GM12801 (cell line): ENCODE data around the gene HNRNPM.

Experiments used
- TF ChIP-seq, protein P1 (sequence below): IDR thresholded peaks from one replicate; pipeline ENCODE4 v1.5.1; 2011; ENCODE audit warnings: control low read depth; ENCODE audit not compliant: insufficient read length; ENCODE audit errors: extremely low read depth

HNRNPM gene, protein sequence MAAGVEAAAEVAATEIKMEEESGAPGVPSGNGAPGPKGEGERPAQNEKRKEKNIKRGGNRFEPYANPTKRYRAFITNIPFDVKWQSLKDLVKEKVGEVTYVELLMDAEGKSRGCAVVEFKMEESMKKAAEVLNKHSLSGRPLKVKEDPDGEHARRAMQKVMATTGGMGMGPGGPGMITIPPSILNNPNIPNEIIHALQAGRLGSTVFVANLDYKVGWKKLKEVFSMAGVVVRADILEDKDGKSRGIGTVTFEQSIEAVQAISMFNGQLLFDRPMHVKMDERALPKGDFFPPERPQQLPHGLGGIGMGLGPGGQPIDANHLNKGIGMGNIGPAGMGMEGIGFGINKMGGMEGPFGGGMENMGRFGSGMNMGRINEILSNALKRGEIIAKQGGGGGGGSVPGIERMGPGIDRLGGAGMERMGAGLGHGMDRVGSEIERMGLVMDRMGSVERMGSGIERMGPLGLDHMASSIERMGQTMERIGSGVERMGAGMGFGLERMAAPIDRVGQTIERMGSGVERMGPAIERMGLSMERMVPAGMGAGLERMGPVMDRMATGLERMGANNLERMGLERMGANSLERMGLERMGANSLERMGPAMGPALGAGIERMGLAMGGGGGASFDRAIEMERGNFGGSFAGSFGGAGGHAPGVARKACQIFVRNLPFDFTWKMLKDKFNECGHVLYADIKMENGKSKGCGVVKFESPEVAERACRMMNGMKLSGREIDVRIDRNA

DNA sequence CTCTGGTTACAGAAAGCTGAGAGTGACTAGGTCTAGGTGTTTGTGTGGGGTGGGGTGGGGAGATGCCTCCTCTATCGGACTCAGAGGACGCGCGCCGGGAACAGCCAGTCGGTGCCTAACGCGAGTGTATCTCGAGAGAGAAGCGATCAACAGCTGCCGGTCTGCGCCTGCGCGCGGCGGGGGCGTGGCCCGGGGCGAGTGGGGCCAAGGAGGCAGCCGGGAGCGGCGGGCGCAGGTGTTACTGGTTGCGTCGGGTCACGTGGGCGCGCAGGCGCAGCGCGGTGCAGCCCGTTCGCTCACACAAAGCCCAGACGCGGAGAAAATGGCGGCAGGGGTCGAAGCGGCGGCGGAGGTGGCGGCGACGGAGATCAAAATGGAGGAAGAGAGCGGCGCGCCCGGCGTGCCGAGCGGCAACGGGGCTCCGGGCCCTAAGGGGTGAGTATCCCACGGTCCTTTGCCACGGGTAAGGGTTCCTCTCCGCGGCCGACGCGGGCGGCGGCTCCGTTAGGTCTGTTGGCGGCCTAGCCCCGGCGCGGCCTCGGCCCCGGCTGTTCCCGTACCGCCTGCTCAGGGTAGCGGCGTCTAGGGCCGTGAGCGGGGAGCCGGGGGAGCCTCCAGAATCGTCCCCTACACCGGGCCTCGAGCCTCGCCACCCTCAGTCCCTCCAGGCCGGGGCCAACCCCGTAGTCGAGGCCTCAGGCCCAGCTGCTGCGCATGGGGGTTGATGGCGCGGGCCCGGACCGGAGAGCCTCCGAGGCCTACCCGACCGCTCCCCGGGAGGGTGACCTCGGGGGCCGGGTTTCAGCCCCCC is at the start of gene HNRNPM:
Gene HNRNPM (plus strand): TSS at position 299 of the 811 bp plus-strand sequence. CDS start 24 bp downstream, at position 323.
- TF ChIP-seq, protein P1, sequence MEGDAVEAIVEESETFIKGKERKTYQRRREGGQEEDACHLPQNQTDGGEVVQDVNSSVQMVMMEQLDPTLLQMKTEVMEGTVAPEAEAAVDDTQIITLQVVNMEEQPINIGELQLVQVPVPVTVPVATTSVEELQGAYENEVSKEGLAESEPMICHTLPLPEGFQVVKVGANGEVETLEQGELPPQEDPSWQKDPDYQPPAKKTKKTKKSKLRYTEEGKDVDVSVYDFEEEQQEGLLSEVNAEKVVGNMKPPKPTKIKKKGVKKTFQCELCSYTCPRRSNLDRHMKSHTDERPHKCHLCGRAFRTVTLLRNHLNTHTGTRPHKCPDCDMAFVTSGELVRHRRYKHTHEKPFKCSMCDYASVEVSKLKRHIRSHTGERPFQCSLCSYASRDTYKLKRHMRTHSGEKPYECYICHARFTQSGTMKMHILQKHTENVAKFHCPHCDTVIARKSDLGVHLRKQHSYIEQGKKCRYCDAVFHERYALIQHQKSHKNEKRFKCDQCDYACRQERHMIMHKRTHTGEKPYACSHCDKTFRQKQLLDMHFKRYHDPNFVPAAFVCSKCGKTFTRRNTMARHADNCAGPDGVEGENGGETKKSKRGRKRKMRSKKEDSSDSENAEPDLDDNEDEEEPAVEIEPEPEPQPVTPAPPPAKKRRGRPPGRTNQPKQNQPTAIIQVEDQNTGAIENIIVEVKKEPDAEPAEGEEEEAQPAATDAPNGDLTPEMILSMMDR = no peak

DNA sequence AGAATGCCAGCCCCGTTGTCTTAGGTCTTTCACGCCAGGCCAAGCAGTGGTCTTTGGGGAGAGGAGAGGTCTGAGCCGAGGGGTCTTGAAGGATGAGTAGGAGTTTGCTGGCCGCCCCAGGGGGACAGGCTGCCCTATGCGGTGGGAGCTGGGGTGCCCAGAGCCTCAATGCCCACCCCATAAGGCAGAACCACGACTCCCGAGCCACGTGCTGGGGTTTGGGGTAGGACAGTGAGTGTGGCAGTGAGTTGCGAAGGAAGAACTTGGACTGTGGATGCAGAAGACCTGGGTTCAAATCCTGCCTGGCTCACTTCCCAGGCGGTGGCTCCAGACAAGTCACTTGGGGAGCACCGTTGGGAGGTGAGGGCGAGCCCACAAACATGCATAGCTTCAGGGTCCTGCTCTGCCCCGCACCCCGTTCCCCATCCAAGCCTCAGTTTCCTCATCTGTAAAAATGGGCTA is 49.1 kb upstream of the HNRNPM start:
- TF ChIP-seq, protein P1 = no peak

DNA sequence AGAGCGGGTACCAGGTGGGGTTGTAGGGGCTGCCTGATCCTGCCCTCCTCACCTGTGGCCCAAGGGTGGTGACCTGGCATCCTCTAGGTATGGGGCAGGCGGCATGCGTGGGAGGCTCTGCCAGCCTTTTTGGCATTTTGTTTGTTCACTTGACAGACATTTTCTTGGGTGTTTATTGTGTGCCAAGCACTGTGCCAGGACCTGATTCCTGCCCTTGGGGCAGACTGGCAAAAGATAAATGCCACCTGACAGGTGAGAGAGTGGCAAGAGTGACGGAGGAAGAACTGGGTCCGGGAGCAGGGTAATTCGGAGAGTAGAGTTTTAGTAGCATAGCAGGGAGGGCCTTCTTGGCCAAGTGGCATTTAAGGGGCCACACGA is 48.6 kb upstream of the HNRNPM start:
- TF ChIP-seq, protein P1 = no peak

DNA sequence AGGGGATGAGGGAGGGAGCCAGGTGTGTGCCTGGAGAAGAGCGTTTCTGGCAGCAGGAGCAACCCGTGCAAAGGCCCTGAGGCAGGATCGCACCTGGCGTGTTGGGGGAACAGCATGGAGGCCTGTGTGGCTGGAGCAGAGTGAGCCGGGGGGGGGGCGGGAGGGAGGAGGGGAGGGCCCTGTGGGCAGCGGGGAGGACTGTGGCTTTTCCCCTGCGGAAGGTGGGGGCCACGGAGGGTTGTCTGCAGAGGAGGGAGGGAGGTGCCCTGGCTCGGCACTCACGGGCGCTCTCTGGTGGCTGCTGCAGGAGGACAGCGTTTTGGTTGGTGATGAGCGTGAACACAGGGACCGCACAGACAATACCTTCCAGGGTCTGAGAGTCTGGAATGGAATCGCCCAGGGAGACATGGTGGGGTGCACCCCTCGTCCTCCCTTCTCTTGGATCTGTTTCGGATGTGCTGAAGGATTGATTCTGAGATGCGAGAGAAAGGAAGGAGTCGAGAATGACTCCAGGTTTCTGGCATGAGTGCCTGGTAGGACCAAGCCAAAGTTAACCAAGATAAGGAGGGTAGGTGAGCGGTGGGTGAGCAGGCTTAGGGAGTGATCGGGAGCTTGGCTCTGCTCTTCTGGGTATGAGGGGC is 48.1 kb upstream of the HNRNPM start:
- TF ChIP-seq, protein P1 = no peak

DNA sequence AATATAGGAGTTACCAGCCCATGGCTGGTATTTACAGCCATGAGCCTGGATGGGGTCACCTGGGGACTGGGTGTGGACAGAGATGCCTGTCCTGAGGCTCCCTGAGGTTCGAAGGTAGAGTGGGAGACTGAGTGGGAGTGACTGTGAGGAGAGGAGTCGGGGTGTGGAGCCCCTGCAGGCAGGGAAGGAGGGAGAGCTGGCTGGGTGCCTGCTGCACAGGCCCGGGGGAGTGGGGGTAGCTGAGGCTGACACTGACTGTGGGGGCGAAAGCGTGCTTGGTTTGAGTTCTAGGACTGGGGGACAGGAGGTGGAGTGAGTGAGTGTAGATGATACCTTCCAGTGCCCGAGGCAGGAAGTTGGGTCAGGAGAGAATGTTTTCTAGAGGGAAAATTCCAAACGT is 47.5 kb upstream of the HNRNPM start:
- TF ChIP-seq, protein P1 = no peak

DNA sequence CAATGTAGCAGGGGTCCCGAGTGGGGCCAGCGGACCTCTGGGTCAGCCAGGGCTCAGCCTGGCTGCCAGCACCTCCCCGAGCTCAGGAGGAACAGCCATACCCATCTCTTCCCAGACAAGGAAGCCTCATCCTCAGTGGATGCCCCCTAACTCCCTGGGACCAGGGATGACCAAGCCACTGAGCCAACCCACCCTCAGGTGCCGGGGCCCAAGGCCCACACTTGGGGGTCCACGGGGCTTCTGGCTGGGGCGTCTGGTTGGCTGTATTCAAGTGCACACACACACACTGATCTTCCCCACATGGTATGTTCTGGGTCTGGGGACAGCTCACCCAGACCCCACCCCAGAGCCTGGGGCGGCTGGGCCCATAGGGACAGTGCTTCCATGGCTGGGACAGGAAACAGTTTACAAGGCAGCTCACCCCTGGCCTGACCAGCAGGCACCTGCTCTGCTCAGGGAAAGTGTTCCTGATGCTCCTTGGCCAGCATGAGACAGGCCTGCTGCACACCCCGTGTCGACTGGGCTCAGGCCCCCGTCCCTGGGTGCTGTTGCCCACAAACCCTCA is 46.9 kb upstream of the HNRNPM start:
- TF ChIP-seq, protein P1 = no peak
